NCI-H1105 (cell line): Measurements from ENCODE around the gene EYS.

Experiments used
- DNase-seq: peaks from one replicate; lab custom pipeline; 2025; lab: John Stamatoyannopoulos, UW

EYS gene

DNA sequence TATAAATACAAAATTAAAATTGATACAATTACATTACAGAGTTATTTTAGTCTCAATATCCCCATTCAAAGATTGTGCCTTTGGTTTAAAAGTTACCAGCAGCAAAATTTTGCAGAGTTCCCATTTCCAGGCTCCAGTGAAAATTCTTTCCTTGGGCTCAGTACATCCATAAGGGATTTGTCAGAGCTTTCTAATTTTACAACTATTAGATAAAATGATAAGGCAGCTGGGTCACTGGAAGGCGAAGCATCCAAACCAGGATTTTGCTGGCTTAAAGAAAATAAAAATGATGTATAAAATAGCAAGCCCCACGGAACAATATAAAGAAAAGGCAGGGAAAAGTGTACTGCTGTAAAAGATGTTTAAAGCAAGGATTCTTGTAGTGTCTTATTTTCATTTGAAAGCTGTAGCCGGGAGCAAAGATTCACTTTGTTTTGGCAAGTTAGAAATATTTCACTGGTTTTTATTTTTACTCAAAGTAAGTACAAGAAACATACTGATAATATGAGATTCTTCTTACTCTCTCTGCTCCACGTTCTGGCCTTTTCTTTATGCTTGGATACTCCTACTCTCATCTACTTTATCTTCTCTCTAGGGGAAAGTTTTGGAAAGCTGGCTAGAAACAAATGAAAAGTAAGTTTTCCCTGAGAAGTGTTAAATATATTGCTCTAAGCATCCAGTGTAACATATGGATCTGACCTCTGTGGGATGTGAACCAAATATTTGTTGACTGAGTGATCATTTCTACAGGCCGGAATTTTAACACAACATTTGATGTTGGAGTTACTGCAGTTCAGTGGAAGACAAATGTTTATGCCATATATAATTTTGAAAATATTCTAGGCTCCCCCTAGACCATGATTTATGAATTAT, 1583.0 kb downstream of the EYS start:
- no peak for DNase-seq

DNA sequence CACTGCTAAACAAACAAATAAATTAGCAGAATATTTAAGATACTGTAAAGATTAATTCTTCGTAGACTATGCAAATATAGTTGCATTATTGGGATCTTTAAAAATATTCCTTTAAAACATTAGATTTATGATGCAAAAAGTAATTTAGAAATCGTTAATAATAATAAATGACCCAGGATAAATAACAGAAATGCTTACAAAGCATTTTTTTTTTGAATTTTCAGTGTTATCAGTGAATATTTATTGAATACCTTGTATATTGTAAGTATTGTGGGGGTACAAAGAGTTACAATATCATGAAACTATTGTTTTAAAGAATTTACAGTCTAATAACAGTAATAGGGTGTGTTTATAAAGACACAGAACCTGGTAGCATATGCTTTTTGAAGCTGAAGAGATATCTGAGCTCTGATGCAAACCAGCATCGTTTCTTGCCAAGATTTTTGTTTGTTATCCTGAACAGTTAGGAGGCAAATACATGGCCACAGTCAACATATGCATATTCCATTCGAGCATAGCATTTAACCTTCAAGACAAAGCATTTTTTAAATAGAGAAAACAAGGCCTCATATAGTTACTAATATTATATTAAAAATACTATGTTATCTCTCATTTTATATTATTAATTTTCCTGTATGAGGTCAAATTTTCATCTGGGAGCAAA, 1584.2 kb downstream of the EYS start:
- DNase-seq: no peak

DNA sequence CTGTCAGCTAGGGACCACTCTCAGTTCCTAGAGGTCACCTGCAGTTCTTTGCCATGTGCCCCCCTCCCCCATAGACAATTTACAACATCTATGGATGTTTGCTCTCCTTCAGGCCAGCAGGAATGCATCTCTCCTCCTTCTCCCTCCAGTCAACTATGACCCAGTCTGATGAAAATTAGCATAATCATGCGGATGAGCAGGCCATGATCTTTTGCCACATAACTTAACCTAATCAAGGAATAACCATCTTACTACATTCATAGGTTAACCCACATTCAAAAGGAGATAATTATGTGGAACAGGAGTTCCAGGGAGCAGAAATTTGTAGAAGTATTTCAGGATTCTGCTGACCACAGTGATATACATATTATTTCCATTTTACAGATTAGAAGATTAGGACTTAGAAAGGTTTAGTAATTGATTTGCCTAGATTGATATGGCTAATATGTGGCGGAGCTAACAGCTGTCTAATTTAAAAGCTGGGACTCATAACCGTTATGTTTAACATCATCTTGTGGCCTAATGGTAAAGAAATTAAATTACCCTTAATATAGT, 1585.9 kb downstream of the EYS start:
- DNase-seq: no peak

DNA sequence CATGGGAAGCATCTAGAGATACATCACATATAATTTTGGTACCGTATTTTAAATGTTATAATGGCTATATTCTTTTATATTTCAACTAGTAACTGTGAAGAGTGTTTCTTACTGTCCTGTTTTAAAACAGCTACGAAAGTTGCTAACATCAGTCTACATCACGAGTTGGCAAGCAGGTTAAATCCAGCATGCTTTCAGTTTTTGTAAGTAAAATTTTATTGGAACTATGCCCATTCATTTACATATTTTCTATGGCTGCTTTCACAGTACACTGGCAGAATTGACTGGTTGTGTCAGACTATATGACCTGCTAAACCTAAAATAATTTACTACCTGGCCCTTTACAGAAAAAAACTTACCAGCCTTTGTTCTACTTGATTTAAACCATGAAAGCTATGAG, 1593.3 kb downstream of the EYS start:
- DNase-seq: no peak

DNA sequence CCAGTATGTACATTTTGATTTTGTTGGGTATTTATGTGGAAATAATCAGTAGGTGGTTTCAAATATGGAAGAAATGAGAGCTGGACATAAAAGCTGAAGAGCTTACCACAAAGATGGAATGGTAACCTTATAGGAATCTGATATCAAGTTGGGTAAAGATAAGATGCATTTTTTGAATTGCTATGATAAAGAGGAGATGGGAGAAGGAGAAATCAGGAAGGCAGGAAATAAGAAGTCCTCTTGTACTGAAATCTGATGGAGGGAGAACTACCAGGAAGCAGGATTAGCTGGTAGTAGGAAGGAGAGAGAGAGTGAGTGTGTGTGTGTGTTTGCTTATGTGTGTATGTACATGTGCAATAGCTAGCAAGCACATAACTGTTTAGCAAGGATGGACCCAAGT, 1603.0 kb downstream of the EYS start:
- DNase-seq: no peak

DNA sequence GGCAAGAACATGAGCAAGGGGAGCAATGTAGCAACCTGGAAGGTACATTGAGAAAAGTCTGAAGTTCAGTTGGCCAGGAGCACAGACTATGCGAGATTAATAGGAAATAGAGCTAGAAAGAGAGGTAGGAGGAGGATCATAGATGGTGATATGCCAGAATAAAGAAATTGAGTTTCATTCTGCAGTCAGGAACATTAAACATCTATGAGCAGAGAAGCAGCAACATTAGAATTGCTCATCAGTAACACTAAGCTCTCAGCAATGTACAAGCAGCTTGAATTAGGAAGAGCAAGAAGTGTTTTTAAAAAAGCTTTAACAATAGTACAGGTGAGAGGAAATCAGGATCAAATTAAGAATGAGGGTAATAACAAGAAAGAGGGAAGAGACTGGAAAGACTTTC, 1603.5 kb downstream of the EYS start:
- DNase-seq: no peak

DNA sequence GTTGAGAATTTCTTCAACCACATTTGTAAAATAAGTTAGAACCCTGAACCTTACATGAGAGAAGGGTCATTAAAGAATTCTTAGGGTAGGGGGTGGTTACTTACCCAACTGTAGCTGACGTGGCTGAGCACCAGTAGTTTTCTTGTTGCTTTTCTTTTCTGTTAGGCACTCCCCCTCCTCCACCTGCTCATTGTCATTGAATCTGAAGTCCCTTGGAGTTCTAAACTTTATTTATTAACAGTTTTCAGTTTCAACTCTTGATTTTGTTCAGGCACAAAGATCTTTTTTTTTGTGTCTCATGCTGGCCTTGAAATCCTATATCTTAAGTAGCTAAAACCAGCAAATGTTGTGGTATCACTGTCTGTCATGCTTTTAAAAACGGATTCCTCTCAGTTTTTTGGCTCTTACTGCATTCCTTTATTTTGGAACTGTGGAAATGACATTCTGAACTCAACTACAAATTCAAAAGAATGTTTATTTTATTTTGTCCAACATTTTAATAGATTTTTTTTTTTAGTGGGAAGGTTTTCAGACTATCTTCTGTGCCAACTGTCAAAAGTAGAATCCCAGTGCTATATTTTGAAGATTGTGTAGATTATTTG, 1606.2 kb downstream of the EYS start:
- DNase-seq: no peak

DNA sequence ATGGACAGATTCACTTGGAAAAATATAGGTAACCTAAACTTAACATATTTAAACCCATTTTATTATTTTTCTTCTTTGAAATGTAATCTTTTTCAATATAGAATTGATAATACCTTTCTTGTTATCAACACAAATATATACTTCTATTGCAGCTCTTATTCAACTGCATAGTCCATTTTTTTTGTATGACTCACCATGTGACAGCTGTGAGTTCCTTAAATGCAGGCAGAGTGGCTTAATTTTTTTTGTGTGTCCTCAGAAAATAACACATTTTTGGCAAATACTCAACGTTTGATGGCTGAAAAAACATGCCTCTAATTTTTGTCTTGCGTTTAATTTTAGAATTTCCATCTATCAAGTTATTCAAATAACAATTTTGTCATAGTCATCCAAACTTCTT, 1616.7 kb downstream of the EYS start:
- no peak for DNase-seq

DNA sequence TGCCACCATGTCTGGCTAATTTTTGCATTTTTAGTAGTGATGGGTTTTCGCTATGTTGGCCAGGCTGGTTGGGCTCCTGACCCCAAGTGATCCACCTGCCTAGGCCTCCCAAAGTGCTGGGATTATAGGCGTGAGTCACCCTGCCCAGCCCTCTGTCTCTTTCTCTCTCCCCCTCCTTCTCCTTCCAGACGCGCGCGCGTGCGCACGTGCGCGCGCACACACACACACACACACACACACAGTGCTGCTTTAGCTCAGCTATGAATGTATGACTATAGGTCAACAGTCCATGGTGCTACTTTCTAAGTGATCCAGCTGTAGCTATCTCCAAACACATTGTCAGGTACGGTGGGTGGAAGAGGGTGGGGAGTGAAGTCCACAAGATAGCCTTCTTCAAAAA, 1621.9 kb downstream of the EYS start:
- DNase-seq: no peak

DNA sequence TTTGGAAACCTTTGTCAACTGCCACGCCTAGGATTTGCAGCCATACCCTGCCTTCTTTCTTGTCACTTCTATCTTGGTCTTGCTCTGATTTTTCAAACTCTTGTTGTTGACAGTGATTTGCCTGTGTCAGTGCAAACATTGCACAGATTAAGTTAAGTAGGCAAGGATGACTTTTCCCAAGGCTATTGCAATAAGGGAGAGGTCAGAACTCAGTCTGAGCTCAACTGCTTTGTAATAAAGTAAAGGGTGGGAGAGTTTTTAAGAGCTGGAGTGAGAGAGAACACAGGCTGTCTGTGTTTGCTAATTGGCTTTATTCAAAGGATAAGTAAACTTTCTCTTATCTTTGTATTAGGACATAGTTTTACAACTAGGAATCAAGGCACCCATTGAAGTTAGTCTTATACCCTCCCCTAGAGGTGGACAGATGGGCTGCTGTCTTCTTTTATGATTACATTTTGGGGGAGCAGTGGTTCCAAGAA, 1622.8 kb downstream of the EYS start:
- no peak for DNase-seq

DNA sequence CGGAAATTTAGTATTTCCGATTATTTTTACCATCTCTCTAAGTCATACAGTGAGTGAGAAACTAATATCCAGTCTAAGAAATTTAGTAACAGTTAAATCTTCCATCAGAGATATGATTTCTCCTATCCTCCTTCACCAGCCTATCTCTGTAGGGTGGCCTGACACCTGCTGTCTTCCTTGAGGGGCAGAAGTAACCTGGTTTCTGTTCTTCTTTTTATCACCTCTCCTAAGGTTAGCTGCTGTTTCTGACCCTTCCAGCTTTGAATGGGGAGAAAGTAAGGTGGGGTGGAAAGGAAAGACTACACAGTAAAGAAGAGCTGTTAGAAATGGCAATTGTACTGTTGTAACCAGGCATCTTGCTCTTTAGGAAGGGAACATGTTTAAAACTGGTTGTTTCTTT, 1623.8 kb downstream of the EYS start:
- no peak for DNase-seq

DNA sequence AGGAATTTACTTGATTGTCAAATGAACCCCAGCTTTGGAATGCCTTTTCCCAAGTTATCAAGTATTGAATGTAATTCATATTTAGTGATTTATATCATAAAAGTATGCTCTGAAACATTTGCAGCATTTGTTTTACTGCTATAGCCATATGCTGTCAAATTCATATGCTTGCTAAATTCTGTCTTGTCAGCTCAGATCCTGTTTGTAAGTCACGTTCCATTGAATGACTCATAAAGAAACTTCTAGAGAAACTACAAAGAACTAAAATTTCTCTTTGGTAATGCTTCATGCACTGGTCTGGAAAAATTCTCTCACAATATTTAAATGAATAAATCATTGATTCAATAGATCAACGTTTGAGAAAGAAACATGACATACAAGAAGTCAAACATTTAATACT, 1625.6 kb downstream of the EYS start:
- no peak for DNase-seq

DNA sequence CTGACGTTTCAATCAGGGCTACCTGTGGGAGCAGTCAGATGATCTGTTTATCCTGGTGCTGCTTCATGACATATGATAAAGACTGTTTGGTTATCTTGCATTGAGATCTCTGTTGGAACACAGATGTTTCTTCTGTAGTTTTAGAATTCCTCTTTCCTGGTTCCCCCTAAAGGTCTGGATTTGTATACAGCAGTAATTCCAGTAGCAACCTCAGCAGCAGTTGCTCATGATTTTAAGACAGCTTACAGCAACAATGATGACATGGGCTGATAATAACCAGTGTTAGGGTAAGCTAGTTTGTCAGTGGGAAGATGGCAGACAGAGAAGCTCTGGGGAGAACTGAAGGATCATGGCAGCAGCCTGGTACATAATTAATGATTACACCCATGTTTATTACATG, 1632.0 kb downstream of the EYS start:
- no peak for DNase-seq

DNA sequence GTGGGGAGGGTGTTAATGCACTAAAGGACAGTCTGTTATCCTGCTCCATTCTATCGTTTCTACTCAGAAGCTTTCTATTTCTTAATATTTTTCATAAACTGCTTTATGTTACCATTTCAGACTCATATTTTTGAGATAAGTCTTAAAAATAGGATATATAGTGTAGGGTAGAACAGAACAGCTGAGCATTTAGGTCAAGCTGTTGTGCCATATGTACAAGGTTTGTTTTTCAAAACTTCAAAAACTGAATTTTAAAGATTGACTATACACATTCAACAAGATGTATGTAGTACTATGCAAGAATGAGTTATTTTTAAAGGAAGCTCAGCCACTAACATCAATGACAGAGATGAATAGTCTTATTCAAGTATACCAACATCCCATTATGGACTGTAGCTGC, 1634.3 kb downstream of the EYS start:
- no peak for DNase-seq

DNA sequence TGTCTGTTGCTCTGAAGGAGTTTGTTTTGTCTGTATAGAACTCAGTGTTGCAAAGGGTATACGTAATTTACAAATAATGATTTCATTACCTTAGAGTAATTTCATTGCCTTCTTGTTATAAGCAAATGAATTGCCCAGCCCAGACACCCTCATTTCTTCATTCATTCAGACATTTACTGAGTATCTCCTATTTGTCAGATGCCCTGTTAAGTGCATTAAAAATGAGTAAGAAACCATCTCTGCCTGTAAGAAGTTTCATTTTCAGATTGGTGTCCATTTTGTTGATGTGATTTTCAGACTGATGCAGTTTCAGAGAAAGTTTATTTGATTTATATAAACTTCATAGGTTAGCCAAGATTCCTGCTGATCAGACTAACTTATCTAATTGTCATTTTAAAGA, 1642.1 kb downstream of the EYS start:
- no peak for DNase-seq

DNA sequence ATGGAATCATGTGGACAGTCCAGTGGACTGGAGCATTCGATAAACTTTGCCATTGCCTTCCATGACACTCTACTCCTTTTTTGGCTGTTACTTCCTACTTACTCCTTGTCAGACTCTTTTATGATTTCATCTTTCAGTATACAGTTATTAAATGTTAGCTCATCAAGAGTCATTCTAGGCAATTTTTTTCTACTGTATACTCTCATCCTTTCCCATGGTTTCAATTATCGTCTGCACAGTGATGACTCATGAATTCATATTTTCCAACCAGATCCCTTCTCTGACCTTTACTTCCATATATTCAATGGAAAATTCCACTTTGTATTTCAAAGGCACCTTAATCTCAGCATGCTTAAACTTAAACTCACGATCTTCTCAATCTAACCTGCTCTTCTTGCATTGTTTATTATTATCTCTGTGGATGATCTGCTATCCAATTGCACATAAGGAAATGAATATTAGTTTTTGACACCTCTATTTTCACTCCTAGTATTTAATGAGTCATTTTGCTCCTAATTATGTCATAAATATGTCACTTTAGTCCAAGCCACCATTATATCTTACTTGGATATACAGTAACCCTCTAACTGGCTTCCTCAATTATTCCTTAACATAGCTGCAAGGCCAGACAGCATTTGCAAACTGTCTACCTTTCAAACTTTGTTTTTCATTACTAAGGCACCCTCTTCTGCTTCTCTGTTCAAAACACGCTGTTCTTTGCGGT, 1643.9 kb downstream of the EYS start:
- DNase-seq: no peak

DNA sequence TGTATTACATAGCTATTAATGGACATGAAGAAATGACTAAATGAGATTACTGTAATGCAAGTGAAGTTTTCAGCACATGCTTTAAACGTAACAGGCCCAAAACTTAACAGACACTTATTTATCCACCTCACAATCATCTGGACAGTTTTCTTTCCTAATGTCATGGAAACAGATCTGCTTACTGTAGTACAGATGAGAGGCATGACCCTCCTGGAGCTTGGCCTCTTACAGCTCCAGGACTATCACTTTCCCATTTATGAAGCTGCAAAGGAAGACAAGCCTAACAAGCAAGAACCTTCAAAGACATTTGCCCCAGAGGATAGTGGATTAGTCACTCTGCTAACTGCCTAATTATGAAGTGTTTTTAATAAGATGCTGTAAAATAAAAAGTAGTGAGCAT, 1652.2 kb downstream of the EYS start:
- no peak for DNase-seq

DNA sequence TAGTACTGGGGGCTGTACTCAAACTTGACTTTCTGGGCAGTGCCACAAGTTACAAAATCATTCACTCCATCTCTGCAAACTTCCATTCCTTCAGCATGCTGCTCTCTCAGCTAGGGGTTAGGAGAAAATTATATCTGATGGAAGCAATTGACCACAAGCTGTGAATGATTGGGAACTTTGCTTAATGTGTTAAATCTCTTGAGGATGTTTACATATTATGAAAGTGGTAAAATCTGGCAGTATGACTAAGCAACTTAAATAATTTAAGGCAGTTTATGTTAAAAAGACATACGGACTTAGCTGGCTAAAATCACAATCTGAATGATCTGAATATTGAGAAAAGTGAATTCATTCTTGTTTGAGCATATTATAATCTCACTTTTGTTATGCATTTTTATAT, 1656.4 kb downstream of the EYS start:
- no peak for DNase-seq

DNA sequence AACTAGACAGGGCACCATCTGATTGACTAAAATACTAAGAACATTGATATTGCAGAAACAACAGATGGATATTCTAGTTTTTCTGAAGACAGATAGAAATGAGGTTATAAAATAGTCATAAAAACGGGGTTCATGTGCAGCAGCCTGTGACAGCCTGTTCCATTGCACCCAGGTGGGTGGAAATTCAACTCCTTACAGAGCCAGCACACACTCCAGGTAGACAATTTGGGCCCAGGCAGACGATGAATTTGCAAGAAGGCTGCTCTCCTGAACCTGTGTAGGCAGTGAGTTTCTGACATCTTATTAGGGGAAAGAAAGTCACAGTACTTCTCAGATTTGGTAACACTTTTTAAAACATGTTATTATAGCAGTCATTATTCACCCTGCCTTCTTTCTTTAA, 1657.3 kb downstream of the EYS start:
- DNase-seq: no peak

DNA sequence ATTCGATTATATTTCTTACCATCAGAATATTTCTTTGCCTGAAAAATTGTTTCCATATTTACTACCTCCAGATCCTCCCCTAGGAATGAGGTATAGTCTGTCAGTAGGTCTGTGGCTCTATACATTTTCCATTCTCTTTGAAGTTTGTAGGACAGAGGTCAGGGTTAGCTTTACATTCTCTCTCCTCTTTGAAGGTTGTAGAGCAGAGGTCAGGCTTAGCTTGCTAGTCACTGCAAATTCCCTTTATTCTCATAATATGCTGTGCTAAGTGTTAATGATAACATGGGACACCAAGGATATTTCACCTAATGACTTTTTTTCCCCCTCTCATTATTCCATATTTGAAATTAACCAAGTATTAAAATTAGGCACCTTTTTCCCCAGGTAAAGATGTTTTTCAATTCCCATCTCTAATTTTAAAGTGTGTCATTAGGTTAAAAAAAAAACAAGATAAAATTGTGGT, 1660.2 kb downstream of the EYS start:
- no peak for DNase-seq

DNA sequence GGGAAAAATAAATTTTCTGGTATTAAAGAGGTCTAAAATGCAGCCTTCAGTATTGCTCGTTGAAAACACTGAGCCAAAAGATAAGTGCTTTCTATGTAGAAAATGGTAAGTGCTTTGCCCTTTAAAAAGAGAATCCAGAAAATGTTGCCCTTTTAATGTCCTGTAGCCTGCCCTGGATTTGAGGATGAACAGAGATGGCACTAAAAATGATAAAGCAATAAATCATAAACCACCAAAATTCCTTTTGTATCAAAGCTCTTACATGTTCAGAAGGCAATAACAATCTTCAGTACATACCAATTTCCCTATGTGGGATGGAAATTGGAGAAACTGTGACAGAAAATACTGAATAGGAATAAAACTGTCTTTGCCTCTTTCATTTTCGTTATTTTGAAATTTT, 1665.7 kb downstream of the EYS start:
- no peak for DNase-seq

DNA sequence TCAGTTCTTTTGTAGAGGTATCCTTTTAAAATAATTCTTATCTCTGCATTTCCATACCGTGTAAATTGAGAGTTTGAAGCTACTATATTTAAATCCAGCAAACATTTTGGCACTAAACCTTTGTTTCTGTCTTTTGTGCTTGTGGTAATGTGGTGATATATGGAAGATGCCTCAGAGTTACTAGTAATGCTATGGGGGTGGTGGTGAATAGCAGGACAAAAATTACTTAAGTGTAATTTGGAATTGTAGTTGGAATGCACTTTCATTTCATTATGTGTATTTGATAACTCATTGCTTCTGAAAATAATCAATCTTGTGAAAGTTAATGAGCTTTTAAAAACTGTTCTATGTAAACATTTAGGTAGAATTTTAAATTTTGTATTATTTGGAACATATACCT, 1666.9 kb downstream of the EYS start:
- no peak for DNase-seq
